DMS53 (cell line): ENCODE measurements around the gene NUSAP1.
"Not testable (repeated sequence)": the region's sequence is repeated elsewhere in the genome, so short reads cannot be mapped to it uniquely, and the experiment has no call there.

Experiments
- DNase-seq: peaks from one replicate; lab custom pipeline; 2025; lab: John Stamatoyannopoulos, UW

Gene NUSAP1

GRCh38 chr15:41333026-41333562 lies 413 bp downstream of the NUSAP1 start:
- peak; percentile 82 for DNase-seq

- no peak for DNase-seq
Observed at GRCh38 chr15:41334293-41335120, 1.8 kb downstream of the NUSAP1 start.

GRCh38 chr15:41336549-41336948 lies 3.9 kb downstream of the NUSAP1 start:
- no peak for DNase-seq

- no peak for DNase-seq
Observed at GRCh38 chr15:41337047-41337446, 4.4 kb downstream of the NUSAP1 start.

GRCh38 chr15:41337631-41338522 lies 5.2 kb downstream of the NUSAP1 start:
- DNase-seq = no peak

GRCh38 chr15:41340189-41340695 lies 7.6 kb downstream of the NUSAP1 start:
- no peak for DNase-seq

- DNase-seq = no peak
Observed at GRCh38 chr15:41341519-41341918, 8.8 kb downstream of the NUSAP1 start.

GRCh38 chr15:41347236-41347635 lies 14.6 kb downstream of the NUSAP1 start:
- DNase-seq = no peak

- no peak for DNase-seq
Observed at GRCh38 chr15:41350057-41350717, 17.5 kb downstream of the NUSAP1 start.

GRCh38 chr15:41354371-41354770 lies 21.7 kb downstream of the NUSAP1 start:
- DNase-seq = no peak

GRCh38 chr15:41367418-41367817 lies 34.7 kb downstream of the NUSAP1 start:
- no peak for DNase-seq

- DNase-seq = peak; percentile 4
Observed at GRCh38 chr15:41377978-41378377, 45.3 kb downstream of the NUSAP1 start.

GRCh38 chr15:41383974-41384749 lies 51.5 kb downstream of the NUSAP1 start:
- DNase-seq = not testable (repeated sequence)

- no peak for DNase-seq
Observed at GRCh38 chr15:41387646-41388045, 55.0 kb downstream of the NUSAP1 start.

GRCh38 chr15:41392659-41393058 lies 60.0 kb downstream of the NUSAP1 start:
- no peak for DNase-seq

- DNase-seq = no peak
Observed at GRCh38 chr15:41394924-41395323, 62.2 kb downstream of the NUSAP1 start.

- DNase-seq = no peak
Observed at GRCh38 chr15:41396111-41396510, 63.4 kb downstream of the NUSAP1 start.

GRCh38 chr15:41401904-41402267 lies 69.2 kb downstream of the NUSAP1 start:
- DNase-seq = no peak

- no peak for DNase-seq
Observed at GRCh38 chr15:41407341-41407740, 74.7 kb downstream of the NUSAP1 start.

- no peak for DNase-seq
Observed at GRCh38 chr15:41408234-41408641, 75.6 kb downstream of the NUSAP1 start.

- no peak for DNase-seq
Observed at GRCh38 chr15:41411031-41411430, 78.3 kb downstream of the NUSAP1 start.
